ENCODE measurements around the gene LDLRAD4.

Gene LDLRAD4

GRCh38 chr18:13302457-13303225 is 84.1 kb downstream of the LDLRAD4 start:
- in situ Hi-C loops (cut with MboI; ENCODE audit: low sequenced_read_pairs): no loop called here

GRCh38 chr18:13303756-13304364 is 85.3 kb downstream of the LDLRAD4 start:
- in situ Hi-C loops (cut with MboI; ENCODE audit: low sequenced_read_pairs): no loop called here

GRCh38 chr18:13305301-13305700 is 86.7 kb downstream of the LDLRAD4 start:
- in situ Hi-C loops (cut with MboI; ENCODE audit: low sequenced_read_pairs): no loop called here

- in situ Hi-C loops (cut with MboI; ENCODE audit: low sequenced_read_pairs): no loop called here
Measured at GRCh38 chr18:13306583-13306982, 88.0 kb downstream of the LDLRAD4 start.

DNA sequence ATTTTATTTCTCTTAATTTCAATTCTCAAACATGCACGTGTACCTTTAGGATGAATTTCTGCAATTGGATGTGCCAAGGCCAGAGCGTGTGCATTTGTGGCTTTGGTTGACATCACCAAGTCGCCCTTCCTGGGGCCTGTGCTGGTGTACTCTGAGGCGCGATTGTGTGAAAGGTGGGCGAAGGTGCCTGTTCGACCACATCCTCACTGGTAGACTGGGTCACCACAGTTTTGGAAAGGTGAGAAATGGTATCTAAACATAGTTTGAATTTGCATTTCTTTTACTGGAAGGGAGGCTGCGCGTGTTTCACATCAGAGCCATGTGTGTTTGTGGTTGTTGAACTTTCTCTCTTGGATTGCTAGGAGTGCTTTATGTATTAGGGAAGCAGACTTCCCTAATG is 89.8 kb downstream of the LDLRAD4 start:
- in situ Hi-C loops (cut with MboI; ENCODE audit: low sequenced_read_pairs): no loop called here

- in situ Hi-C loops (cut with MboI; ENCODE audit: low sequenced_read_pairs): no loop called here
Measured at GRCh38 chr18:13309031-13309747, 90.6 kb downstream of the LDLRAD4 start.

DNA sequence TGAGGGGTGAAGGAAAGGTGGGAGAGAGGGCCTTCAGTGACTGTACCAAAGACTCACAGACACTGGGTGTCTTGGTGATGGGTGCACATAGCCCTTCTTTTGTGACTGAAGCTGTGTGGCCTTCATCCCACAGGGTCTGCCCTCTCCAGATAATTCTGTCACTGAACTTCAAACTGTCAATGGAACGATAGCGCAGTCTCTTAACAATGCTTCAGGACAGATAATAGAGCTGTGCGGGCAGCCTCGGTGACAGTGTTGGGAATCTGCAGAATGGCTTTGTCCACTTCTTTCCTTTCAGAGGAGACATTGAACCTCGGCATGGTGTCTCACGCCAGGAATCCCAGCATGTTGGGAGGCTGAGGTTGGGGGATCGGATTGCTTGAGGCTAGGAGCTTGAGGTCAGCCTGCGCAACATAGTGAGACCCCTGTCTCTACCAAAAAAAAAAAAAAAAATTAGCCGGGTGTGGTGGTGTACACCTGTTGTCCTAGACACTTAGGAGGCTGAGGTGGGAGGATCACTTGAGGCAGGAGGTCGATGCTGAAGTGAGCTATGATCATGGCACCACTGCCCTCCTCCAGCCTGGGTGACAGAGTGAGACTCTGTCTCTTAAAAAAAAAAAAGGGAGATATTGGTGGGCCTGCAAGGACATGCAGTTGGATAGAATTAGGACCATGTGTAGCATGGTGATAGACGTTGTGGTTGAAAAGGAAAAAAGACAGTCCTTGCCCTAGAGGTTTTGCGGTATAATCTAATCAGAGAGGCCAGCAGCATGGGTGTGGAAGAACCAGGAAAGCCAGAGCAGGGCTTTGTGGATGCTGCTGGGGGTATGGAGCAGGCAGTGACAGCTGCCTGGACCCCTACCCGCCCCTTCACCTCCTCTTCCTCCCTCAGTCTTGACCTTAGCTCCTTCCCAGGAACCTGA is 91.4 kb downstream of the LDLRAD4 start:
- in situ Hi-C loops (cut with MboI; ENCODE audit: low sequenced_read_pairs): no loop called here

DNA sequence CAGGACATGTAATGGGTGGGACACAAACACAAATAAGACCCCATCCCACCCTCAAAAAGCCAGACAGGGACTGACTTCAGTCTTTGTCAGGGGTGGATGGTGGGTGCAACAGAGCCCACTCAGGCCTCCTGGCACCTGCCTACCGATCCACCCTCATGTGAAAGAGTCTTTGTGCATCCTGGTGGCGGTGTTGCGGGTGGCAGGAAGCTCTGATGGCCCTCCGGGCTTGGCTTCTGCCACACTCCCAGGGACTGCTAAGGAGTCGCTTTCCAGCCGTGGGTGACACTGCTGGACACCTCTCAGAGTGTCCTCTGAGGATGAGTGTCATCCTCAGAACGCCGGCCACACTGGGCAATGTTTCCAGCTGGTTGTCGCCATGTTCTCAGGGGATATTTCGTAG is 92.6 kb downstream of the LDLRAD4 start:
- in situ Hi-C loops (cut with MboI; ENCODE audit: low sequenced_read_pairs): no loop called here

GRCh38 chr18:13312515-13312914 is 94.0 kb downstream of the LDLRAD4 start:
- in situ Hi-C loops (cut with MboI; ENCODE audit: low sequenced_read_pairs): no loop called here

GRCh38 chr18:13313006-13313686 is 94.6 kb downstream of the LDLRAD4 start:
- in situ Hi-C loops (cut with MboI; ENCODE audit: low sequenced_read_pairs): no loop called here

GRCh38 chr18:13315000-13315399 is 96.4 kb downstream of the LDLRAD4 start:
- in situ Hi-C loops (cut with MboI; ENCODE audit: low sequenced_read_pairs): no loop called here

- in situ Hi-C loops (cut with MboI; ENCODE audit: low sequenced_read_pairs): no loop called here
Measured at GRCh38 chr18:13316063-13316462, 97.5 kb downstream of the LDLRAD4 start.

- in situ Hi-C loops (cut with MboI; ENCODE audit: low sequenced_read_pairs): no loop called here
Measured at GRCh38 chr18:13317801-13318200, 99.2 kb downstream of the LDLRAD4 start.

GRCh38 chr18:13318731-13319501 is 100.4 kb downstream of the LDLRAD4 start:
- in situ Hi-C loops (cut with MboI; ENCODE audit: low sequenced_read_pairs): no loop called here

- in situ Hi-C loops (cut with MboI; ENCODE audit: low sequenced_read_pairs): no loop called here
Measured at GRCh38 chr18:13319629-13320028, 101.1 kb downstream of the LDLRAD4 start.

- in situ Hi-C loops (cut with MboI; ENCODE audit: low sequenced_read_pairs): no loop called here
Measured at GRCh38 chr18:13320096-13320495, 101.5 kb downstream of the LDLRAD4 start.

- in situ Hi-C loops (cut with MboI; ENCODE audit: low sequenced_read_pairs): no loop called here
Measured at GRCh38 chr18:13320891-13321425, 102.4 kb downstream of the LDLRAD4 start.

DNA sequence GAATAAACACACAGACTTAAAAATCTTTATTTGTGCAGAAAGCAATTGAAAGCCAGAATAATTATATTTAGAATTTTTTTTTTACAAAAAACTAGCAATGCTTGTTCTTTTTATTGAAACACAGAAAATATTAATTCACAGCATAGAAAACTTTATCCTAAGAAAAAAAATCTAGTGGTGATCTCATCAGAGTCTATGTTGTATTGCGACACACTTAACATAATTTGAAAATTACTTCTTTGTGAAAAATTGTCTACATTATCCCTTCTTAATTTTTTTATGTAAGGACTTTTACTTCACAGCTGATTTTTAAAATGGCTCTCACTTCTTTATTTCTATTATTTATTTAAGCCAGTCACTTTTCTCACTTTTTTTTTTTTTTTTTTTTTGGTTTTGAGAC is 103.4 kb downstream of the LDLRAD4 start:
- in situ Hi-C loops (cut with MboI; ENCODE audit: low sequenced_read_pairs): no loop called here

- in situ Hi-C loops (cut with MboI; ENCODE audit: low sequenced_read_pairs): no loop called here
Measured at GRCh38 chr18:13323186-13323585, 104.6 kb downstream of the LDLRAD4 start.

Data from HL-60/S4 treated with retinoic acid at 250 ng/mL for 4 days and 3 days (cell line).